NOMO-1 (cell line): ENCODE data around the gene MRGPRG.
"Not testable (repeated sequence)": the region's sequence is repeated elsewhere in the genome, so short reads cannot be mapped to it uniquely, and the experiment has no call there.

Source experiments
- DNase-seq, 2 experiments: peaks; one replicate each; lab custom pipeline; 2025; ENCODE audit not compliant: unreplicated experiment in 2 of 2; lab: John Stamatoyannopoulos, UW

MRGPRG gene

DNA sequence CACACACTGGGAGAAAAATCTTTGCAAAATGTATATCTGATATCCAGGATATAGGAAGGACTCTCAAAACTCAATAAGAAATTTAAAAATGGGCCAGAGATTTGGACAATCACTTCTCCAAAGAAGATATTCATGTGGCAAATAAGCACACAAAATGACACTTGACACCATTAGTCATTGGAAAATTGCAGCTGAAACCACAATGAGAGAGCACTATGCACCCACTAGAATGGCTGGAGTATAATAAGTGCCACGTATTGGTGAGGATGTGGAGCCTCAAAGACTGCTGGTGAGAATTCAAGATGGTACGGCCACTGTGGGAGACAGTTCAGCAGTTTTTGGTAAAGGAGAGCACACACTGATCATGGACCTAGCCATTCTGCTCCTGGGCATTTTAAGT, 40.7 kb downstream of the MRGPRG start:
- DNase-seq, result peak; percentile 29 to 47

GRCh38 chr11:3176487-3176886, 42.1 kb downstream of the MRGPRG start:
- DNase-seq, result no peak

GRCh38 chr11:3175194-3175593, 43.4 kb downstream of the MRGPRG start:
- DNase-seq, result no peak

DNA sequence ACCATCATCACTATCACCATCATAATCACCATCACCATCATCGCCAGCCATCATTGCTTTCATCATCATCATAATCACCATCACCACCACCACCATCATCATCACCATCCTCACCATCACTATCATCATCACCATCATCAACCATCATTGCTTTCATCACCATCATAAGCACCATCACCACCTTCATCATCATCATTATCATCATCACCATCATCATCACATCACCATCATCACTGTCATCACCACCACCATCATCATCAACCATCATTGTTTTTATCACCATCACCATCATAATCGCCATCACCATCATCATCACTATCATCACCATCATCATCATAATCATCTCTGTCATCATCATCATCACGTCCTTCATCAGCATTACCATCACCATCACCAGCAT, 44.2 kb downstream of the MRGPRG start:
- no peak for DNase-seq

DNA sequence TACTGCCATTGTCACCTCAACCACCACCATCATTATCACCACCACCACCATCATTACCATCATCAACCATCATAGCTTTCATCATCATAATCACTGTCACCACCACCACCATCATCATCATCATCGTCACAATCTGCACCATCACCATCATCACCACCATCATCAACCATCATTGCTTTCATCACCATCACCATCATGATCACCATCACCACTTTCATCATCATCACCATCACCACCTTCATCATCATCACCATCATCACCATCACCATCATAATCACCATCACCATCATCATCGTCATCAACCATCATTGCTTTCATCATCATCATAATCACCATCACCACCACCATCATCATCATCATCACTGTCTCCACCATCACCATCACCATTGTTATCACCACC, 44.8 kb downstream of the MRGPRG start:
- no peak for DNase-seq

GRCh38 chr11:3171931-3172560, 46.6 kb downstream of the MRGPRG start:
- DNase-seq, result no peak

GRCh38 chr11:3170756-3171650, 47.6 kb downstream of the MRGPRG start:
- DNase-seq, result no peak

DNA sequence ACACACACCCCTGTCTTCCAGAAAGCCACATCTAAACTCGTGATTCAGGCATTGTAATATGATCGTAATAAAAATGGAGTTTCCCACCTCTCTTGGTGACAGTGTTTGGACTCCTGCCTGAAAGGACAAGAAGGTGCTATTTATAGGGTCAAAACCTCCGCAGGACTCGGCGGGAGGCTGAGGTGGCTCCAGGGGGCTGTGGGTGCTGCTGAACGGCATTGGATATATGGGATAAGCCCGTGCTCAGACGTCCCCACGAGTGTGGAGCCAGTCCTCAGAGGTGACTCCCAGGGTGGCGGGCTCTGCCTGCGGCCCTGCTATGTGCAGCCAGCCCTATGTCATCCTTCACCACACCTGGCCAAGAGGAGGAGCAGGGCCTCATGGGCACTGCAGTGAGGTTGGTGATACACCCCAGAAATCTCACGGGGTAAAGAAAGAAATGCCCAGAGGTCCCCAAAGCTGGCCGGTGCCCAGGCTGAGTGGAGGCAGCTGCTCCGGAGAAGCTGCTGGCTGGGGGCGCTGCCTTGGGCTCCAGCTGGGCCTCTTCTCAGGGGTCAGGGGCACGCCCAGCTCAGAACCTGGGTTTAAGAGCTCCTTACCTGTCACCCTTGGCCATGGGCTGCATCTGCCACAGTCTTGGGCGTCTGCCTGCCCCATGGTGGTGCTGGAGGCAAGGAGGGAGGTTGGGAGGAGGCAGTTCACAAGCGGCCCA, 48.4 kb downstream of the MRGPRG start:
- DNase-seq, result no peak

DNA sequence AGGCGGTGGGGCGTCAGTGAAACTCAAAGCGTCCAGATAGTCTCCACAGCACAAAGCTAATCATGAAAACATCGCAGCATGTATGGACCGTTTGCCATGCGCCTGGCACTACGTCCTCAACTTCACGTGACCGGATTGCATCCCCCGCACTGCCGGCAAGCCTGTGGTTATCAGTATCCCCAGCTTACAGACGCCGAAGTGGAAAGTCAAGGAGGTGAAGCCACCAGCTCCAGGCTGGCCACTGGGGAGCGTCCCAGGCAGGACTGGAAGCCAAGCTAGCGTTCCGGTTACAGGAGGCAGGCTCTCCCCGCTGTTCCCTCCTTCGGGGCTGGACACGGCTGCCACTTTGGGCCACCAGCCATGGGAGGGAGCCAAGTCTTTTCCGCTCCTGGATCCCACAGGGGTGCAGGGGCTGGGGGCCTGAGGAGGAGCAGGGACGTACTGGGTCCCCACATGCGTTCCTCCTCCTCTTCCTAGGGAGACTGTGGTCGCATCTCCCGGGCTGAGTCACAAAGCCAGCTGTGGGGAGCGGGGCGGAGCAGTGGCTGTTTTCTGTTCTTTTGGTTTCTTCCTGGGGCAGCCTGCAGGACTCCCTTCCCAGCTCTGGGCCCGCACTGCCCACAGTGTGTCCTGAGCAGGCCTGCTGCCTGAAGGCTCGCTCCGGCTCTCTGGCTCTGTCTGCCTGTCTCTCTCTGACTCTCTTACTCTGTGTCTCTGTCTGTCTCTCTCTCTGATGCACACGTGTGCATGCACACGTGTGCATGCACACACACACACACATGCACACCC, 49.2 kb downstream of the MRGPRG start:
- peak in 1 of 2 experiments; percentile 25 for DNase-seq

DNA sequence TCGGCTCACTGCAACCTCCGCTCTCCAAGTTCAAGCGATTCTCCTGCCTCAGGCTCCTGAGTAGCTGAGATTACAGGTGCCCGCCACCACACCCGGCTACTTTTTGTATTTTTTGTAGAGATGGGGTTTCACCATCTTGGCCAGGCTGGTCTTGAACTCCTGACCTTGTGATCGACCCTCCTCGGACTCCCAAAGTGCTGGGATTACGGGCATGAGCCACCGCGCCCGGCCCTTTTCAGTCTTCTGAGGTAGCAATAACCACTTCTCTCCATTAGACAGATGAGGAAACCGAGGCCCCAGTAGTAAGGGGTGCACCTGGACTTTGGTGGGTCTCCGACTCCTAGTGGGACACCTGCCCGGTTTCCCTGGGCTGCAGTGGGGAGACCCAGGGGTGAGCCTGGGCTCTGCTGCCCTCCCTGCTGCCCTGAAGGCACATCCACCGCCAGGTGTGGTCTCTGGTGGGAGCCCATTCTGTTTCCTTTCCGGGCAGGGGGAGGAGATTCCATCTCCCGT, 49.8 kb downstream of the MRGPRG start:
- DNase-seq, result not testable (repeated sequence)
